ENCODE results near the gene SARDH. TPM values are rescaled to one million over a fixed set of nuclear protein-coding genes. Genes with fewer than 3 reads are reported as not detected.

The SARDH gene
- 2.1 TPM for polyA plus RNA-seq (2013, experiment 1 of 2; ENCODE audit: insufficient read length)
- polyA plus RNA-seq (2013, experiment 2 of 2; ENCODE audit: insufficient read length), result 2.5 TPM

DNA sequence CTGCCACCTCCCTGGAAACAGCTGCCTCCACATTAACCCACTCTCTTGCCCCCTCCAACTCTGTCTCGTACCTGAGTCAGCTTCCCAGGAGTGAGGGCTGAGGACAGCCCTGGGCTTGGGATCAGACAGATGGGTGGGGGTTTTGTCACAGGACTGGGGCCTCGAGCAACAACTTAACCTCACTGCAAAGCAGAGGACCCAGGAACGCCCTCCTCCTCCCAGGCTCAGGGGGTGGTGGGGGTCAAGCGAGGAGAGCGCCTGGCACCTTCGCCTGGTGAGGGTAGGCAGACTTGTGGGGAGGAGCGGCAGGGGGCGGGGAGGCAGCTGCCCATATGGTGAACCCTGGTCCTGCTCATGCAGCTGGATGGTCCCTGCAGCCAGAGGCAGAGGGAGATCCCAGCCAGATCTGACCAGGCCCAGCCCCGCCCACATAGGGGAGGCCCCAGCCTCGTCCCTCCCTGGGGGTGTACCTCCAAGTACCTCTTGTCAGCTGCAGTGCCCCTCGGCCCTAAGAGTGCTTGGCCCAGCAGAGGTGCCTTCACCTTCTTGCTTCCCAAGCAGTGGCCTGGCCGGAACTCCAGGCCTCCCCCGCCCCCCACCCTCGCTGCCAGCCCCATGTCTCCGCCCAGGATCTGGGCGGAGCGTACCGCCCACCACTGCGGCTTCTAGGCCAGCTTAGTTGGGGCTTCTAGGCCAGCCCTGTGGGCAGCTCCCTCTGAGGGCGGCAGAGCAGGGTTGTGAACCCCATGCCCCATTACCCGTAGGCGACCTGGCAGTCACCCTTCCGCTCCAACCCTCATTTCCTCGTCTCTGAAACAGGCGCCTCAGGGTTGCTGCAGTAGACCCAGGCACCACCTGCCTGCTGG, at the start of gene SARDH:
SARDH (minus strand) TSS at position 579 of the 866 bp plus-strand sequence. CDS start 4,179 bp downstream, outside the sequence.
- DNase-seq, result peak; percentile 28

DNA sequence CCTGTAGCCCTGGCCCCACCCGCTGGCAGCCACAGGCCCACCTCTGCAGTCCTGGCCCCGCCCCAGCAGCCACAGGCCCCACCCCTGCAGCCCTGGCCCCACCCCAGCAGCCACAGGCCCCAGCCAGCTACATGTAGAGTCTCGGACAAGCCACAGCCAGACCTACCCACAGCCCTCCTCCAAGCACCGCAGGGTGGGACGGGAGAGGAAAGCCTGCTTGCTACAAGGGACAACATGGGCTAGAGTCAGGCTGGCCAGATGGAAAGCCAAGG, 49.5 kb upstream of the SARDH start:
- DNase-seq, result peak; percentile 15

DNA sequence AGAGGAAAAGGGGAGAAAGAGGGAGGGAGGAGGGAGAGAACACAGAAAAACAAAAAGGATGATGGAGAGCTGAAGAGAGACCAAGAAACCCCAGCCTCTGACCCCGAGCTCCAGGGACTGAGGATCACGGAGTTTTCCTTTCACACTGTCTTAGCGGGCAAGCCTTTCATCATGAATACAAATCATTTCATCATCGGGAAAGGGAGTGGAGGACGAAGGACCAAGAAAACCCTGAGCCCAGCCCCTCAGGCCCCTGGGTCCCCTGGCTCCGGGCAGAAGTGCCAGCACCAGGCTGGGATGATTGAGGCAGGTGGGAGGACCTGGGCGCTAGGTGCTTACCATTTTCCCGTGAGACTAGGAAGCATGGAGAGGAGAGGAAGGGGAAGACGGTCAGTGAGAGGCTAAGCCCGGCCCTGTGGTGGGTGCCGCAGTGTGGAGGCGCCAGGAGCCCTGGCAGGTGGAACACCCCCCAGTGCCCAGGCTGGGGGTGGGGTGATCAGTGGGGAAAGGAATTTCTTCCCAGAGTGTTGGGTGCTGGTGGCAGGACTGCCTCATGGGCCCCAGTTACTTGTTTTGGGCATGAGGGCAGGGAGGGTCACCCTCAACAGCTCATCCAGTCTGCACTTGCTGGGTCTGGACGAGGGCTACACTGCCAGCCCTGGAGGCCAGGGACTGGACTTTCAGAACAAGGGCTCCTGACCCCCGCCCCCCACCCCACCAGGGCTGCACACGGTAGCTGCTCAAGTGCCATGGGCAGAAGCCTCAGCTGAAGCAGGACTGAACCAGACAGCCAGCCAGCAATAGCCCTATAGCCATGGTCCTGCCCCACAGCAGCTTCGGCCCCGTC, 49.0 kb upstream of the SARDH start:
- DNase-seq, result no peak

GRCh38 chr9:133786371-133786753, 48.2 kb upstream of the SARDH start:
- no peak for DNase-seq

- no peak for DNase-seq
Measured at GRCh38 chr9:133785753-133786370, 47.7 kb upstream of the SARDH start.

DNA sequence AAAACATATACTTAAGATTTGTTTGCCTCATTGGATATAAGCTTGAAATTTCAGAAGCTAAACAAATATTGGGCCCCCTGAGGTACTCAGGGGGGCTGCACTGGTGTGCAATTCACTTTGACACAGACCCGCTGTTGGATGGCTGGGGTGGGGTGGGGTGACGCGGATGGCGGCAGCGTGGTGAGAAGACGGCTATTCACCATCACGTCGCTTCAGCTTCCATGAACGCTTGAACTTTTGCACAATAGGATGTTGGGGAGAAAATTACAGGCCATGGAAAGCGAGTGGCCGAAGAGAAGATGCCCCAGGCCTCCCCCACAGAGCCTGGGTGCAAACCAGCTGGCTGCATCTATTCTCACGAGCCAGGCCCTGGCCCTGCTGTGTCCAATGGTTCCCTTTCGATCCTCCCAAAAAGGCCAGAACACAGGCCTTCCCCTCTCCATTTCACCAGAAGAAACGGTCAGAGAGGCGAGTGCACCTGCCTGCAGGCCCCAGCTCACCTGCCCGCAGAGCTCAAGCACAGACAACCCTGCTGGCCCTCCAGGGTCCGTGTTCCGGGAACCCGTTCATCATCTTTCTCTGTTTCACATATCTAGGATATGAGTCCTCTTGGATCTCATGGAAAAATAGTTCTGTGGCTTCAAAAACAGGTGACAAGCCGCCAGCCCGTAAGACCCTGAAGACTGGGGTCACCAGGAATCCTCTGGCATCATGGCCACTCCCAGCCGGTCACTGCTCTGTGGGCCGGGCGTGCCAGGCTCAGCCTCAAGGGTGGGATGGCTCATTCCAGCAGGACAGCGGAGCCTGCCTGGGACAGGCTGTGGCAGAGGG, 46.8 kb upstream of the SARDH start:
- no peak for DNase-seq

- no peak for DNase-seq
Measured at GRCh38 chr9:133783331-133783731, 45.2 kb upstream of the SARDH start.

GRCh38 chr9:133782157-133783130, 44.3 kb upstream of the SARDH start:
- peak; percentile 63 for DNase-seq

GRCh38 chr9:133781828-133782135, 43.6 kb upstream of the SARDH start:
- DNase-seq, result no peak

DNA sequence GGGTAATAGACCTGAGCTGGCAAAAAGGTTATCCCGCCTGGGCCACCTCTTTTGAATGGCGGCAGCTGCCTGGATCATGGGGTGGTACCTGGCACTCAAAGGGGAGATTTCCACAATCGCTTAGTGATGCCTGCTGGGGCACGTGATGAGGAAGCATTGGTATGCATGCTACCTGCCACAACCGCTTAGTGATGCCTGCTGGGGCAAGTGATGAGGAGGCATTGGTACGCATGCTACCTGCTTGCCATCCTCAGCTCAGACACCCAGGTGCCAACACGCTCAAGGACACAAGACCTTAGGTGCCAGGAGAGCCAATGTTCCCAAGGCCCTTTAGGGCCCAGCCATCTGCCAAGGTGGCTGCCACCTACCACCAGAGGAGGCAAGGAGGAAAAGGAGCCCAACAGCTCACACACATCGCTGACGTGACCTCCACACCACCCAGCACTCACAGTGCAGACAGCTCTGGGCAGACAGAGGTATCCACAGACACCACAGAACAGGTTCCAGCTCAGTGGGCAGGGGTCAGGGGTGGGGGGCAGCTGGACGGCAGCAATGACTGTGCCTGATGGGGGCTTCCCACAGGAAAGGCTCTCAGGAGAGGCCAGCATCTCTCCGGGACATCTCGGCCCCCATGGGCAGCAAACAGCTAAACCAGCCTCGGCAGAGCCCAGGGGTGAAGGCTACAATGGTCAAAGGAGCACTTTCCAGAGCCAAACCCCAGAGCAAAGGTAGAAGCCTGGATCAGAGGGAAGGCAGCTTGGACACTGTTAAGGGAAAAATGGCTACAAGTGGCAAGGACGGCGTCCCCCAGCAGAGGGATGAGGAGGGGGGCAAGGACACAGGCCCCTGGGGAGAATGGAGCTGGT, 43.0 kb upstream of the SARDH start:
- DNase-seq, result no peak

DNA sequence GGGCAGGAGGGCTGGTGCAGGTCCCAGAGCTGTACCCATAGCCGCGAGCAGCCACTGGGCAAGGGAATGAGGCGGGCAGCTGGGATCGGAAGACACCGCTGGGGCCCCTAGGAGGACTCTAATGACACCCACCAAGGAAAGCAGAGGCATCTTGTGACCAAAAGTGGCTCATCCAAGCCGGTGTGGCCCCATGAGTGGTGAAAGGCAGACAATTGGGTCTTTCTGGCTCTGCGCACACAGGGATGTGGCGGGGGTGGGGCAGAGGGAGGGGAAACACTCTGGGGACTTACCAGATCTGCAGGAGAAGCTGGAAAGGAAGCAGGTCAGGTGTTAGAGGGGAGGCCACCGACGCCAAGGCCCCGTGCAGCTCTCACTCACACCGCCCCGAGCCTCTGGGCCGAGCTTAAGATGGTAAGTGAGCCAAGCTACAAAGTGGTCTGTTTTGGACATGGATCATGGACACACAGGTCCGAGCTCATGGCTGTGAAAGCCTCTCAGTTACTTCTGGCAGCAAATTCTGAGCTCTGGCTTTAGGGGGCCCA, 42.3 kb upstream of the SARDH start:
- DNase-seq, result no peak

GRCh38 chr9:133779516-133780403, 41.6 kb upstream of the SARDH start:
- DNase-seq, result no peak

- no peak for DNase-seq
Measured at GRCh38 chr9:133779081-133779480, 40.9 kb upstream of the SARDH start.

DNA sequence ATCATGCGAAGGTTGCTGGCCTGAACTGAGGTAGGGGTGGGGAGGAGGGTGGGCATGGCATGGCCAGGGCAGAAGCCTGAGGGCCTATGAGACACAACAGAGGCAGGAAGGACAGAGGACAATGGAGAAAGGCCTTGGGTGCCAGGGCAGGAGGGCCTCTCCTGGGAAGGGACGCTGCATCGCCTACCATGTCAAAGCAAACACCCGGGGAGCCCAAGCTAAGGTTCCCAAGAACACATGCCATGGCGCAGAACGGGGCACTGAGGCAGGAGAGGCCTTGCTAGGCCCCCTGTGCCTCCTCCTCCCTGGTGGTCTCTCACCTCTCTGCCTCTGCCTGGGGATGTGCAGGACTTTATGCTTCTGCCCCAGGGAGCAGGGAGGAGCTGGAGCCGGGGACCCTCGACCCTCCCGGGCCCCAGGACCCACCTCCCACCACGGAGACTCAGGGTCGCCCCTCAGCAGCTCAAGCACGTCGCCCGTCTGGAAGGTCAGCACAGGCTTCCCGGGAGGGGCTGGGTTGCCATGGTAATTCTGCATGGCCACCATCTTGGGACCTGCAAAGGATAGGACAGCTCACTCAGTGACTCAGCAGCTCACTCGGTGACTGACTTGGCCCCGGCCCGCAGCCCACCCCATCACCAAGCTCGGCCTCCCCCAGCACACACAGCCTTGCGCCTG, 40.3 kb upstream of the SARDH start:
- DNase-seq, result no peak

GRCh38 chr9:133777871-133778270, 39.7 kb upstream of the SARDH start:
- DNase-seq, result no peak

DNA sequence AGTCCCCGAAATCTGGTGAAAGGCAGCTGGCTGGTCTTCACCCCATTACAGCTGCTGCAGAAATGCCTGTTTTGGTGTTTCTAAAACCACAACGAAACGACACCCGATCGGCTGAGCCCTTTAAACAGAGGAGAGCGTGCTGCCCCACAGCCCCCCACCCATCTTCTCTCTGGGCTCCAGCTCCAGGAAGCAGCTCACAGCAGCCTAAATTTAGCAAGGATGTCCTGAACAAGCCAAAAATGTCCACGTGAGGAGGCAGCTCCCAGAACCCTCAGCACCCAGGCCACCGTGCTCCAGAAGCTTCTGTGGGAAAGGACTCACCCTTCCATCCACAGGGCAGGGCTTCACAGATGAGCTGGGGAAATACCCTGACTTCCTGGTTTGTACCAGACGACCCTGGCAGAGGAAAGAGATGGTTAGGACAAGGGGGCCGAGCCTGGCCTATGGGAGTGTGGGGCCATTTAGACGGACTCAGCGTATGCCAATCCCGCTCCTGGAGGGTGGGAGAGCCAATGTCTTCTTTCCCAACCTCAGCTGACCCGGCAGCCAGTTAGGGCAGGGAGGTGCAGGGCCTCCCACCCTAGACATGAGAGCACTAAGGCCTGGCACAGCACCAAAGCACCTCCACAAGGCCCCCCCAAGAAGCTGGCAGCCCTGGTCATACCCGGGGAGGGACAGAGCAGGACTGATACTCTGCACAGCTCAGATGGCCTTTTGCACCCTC, 39.1 kb upstream of the SARDH start:
- DNase-seq, result no peak

Data from fibroblast of skin of scalp (primary cell).